ENCODE measurements around the gene INPP5A. TPM values are rescaled to one million over a fixed set of nuclear protein-coding genes. Genes with fewer than 3 reads are reported as not detected.
A peak's percentile ranks its signal among the peaks of the same experiment; 100 is the strongest.

The INPP5A gene
- total RNA-seq, 1 donor from 2014 or later: 30.6 TPM

GRCh38 chr10:132776821-132777220, 239.2 kb downstream of the INPP5A start:
- peaks cover 1% of the 10 kb centered on the region for H3K9me3 Mint-ChIP-seq (ENCODE audit: low read depth)
- DNase-seq (ENCODE audit: low spot score, unreplicated experiment): no peak
- no peak for TF ChIP-seq CTCF (IDR thresholded peaks at IDR 0.05; ENCODE audit: unreplicated experiment)
- peaks cover 13% of the 10 kb centered on the region for H3K4me1 Mint-ChIP-seq (ENCODE audit: low read depth)
- H3K36me3 Mint-ChIP-seq (ENCODE audit: insufficient read depth): peaks cover 22% of the 10 kb centered on the region
- no peak overlapping the region for H3K27ac Mint-ChIP-seq
- no peak overlapping the region for H3K4me3 Mint-ChIP-seq (ENCODE audit: low read depth)
- peaks cover 4% of the 10 kb centered on the region for H3K27me3 Mint-ChIP-seq

GRCh38 chr10:132777441-132777840, 239.9 kb downstream of the INPP5A start:
- no peak for TF ChIP-seq CTCF (IDR thresholded peaks at IDR 0.05; ENCODE audit: unreplicated experiment)
- H3K36me3 Mint-ChIP-seq (ENCODE audit: insufficient read depth): peaks cover 27% of the 10 kb centered on the region
- peaks cover 6% of the 10 kb centered on the region for H3K27me3 Mint-ChIP-seq
- peaks cover 13% of the 10 kb centered on the region for H3K4me1 Mint-ChIP-seq (ENCODE audit: low read depth)
- H3K4me3 Mint-ChIP-seq (ENCODE audit: low read depth): no peak overlapping the region
- peaks cover 3% of the 10 kb centered on the region for H3K9me3 Mint-ChIP-seq (ENCODE audit: low read depth)
- no peak overlapping the region for H3K27ac Mint-ChIP-seq
- no peak for DNase-seq (ENCODE audit: low spot score, unreplicated experiment)

- Mint-ChIP-seq H3K27me3 (peaks cover 17% of the 10 kb centered on the region), H3K27ac (peak overlapping the region; percentile 8), H3K9me3 (ENCODE audit: low read depth) (peaks cover 3% of the 10 kb centered on the region), H3K4me1 (ENCODE audit: low read depth) (peaks cover 9% of the 10 kb centered on the region), H3K36me3 (ENCODE audit: insufficient read depth) (peaks cover 37% of the 10 kb centered on the region), H3K4me3 (ENCODE audit: low read depth) (no peak overlapping the region)
- DNase-seq (ENCODE audit: low spot score, unreplicated experiment): no peak
- no peak for TF ChIP-seq CTCF (IDR thresholded peaks at IDR 0.05; ENCODE audit: unreplicated experiment)
Observed at GRCh38 chr10:132779549-132780294, 242.1 kb downstream of the INPP5A start.

- Mint-ChIP-seq H3K4me1 (ENCODE audit: low read depth) (peaks cover 8% of the 10 kb centered on the region), H3K27me3 (peaks cover 17% of the 10 kb centered on the region), H3K27ac (no peak overlapping the region), H3K36me3 (ENCODE audit: insufficient read depth) (peaks cover 37% of the 10 kb centered on the region), H3K4me3 (ENCODE audit: low read depth) (no peak overlapping the region), H3K9me3 (ENCODE audit: low read depth) (peaks cover 3% of the 10 kb centered on the region)
- no peak for TF ChIP-seq CTCF (IDR thresholded peaks at IDR 0.05; ENCODE audit: unreplicated experiment)
- no peak for DNase-seq (ENCODE audit: low spot score, unreplicated experiment)
Observed at GRCh38 chr10:132780356-132780755, 242.8 kb downstream of the INPP5A start.

GRCh38 chr10:132781556-132781955, 244.0 kb downstream of the INPP5A start:
- Mint-ChIP-seq H3K36me3 (ENCODE audit: insufficient read depth) (peaks cover 37% of the 10 kb centered on the region), H3K9me3 (ENCODE audit: low read depth) (peaks cover 3% of the 10 kb centered on the region), H3K4me3 (ENCODE audit: low read depth) (no peak overlapping the region), H3K4me1 (ENCODE audit: low read depth) (peaks cover 5% of the 10 kb centered on the region), H3K27me3 (peaks cover 17% of the 10 kb centered on the region), H3K27ac (no peak overlapping the region)
- no peak for TF ChIP-seq CTCF (IDR thresholded peaks at IDR 0.05; ENCODE audit: unreplicated experiment)
- no peak for DNase-seq (ENCODE audit: low spot score, unreplicated experiment)

Measured in progenitor cell of endocrine pancreas (in vitro differentiated cells).